ENCODE measurements around the gene TSG101.

The TSG101 gene

DNA sequence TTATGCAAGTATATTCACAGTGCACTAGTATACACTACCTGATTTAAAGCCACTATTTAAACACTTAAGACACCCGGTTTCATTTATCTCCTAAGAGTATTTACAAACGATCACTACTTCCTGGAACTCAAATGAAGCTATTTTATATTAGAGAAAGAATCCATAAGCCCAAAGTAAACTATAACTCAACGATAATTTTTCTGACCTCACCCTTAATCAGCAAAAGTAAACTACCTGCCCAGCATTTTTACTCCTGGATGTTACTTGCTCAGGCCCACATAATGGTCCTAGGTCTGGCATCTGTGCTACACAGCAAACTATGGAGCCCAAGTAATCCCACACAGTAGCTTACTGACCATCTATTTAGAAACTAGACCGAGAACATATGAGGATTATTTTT, 33.4 kb downstream of the TSG101 start:
- no peak for DNase-seq (ENCODE audit: low spot score)

DNA sequence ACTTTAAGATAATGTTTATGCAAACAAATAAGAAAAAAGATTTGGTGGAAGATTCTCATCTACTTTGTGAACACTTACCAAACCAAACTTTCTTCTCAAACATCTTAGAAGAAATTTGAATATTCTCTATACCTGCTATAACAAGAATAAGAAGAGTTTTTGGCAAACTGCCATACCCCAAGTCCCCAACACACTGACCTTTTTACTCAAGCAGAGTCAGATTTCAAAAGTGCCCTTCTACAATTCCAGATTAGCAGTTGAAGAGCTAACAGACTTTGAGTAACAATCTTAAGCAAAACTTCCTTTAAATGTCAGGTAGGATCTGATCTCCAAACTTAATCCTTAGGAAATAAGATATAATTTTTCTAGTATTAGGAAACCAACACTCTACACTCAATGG, 33.9 kb downstream of the TSG101 start:
- DNase-seq (ENCODE audit: low spot score): no peak

DNA sequence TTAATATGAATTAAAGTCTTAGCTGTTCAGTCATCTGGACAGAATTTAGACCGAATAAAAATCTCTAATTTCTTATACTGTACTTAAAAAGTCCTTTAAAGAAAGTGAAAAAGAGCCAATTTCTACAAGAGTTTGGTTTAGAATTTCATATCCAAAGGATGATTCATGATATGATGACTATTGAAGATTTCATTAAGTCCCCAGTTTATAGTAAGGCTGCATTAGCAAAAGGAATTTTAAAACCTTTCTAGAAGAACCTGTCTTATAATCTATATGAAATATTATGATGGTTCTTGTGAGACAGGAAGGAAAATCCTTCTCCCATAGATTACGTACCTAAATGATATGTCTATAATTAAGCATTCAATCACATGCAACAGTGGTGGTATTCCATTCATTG, 34.8 kb downstream of the TSG101 start:
- DNase-seq (ENCODE audit: low spot score): no peak

DNA sequence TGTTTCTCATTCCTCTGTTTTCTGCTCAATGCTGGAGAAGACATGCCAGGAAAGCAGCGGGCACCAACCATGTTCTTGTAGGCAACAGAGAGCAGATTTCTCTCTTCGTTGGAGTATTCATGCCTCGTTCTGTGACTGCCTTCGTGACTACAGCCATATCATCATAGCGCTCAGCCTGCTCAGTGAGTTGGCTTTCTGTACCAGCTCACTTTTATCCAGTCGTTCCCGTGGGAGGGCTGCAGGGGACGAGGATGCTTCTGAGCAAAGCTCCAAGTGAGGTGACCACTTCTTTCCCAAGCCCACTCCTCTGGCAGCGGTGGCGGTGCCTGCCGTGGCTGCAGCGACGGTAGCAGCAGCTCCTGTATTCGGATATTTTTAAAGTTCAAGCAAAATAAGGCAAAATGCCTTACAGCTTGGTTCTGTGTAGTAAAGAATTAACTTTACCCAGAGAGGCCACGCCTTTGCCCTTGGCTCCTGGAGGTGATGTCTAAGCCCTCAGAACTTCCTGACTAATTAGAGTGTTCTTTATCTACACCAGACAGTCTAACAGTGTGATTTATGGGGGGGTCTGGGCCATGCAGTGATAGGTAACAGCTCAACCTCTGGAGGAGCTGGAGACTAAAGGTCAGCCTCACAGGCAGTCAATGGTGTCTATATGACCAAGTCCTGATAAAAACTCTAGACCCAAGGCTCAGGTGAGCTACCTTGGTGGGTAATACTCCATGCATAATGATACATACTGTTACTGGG, 35.8 kb downstream of the TSG101 start:
- DNase-seq (ENCODE audit: low spot score): no peak

DNA sequence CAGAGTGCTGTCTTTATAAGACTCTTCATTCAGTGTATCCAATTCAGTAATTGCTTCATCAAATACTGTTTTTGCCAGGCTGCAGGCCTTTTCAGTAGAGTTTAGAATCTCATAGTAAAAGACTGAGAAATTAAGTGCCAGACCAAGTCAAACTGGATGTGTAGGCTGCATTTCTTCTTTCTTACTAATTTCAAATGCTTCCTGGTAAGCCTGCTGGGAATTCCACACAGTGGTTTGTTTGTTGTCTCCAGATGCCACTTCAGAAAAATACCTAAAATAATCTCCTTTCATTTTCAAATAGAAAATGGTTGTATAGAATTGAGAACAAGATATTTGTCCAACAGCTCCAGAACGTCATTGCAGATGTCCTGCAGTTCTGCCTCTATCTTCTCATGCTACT, 36.4 kb downstream of the TSG101 start:
- DNase-seq (ENCODE audit: low spot score): no peak

DNA sequence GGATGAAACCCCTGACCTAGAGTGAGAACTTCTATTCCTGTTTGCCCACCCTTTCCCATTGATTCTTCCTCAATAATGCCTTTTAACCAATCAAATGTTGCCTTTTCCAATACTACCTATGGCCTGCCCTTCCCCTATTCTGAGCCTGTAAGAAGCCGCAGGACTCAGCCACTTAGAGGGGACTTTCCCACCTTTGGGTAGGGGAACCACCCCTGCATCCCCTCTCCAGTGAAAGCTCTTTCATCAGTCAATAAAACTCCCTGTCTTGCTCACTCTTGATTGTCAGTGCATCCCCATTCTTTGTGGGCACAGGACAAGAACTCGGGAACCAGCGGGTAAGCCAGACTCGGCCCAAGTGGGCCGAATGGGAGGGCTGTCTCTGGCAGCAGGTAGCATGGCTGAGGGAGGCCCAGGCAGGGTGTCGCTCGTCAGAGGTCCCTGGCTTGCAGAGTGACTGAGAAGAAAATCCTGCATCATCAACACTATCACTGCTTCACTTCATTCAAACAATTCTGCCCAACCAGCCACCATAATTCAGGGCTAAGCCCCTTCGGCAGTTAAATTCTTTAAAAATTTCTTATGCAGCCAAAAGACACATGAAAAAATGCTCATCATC, 40.7 kb downstream of the TSG101 start:
- no peak for DNase-seq (ENCODE audit: low spot score)

DNA sequence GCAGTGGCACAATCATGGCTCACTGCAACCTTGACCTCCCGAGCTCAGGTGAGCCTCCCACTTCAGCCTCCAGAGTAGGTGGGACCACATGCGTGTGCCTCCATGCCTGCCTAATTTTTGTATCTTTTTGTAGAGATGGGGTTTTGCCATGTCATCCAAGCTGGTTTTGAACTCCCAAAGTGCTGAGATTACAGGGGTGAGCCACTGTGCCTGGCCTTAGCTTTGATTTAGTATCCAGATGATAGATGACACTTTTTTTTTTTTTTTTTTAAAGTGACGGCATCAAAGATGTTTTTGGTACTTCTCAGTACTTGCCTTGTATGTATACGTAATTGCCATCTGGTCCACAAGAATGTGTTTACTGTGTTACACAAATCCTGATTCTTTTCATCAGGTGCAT, 47.7 kb downstream of the TSG101 start:
- no peak for DNase-seq (ENCODE audit: low spot score)

DNA sequence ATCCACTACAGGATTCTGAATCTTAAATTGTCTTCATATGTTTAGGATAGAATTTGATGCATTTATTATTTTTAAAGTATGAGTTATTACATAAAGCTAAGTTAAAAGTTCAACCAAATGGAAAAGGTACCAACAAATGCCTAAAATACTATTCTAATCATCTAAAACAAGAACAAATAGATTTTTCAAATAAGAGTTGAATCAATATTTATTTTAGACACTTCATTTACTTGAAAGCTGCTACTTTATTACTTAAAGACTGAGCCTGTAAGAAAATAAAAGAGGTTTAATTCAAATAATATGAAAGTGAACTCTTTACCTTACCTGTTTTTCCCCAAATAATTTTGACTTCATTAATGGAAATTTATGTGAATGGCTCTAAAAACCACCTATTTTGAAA, 54.2 kb downstream of the TSG101 start:
- no peak for DNase-seq (ENCODE audit: low spot score)

DNA sequence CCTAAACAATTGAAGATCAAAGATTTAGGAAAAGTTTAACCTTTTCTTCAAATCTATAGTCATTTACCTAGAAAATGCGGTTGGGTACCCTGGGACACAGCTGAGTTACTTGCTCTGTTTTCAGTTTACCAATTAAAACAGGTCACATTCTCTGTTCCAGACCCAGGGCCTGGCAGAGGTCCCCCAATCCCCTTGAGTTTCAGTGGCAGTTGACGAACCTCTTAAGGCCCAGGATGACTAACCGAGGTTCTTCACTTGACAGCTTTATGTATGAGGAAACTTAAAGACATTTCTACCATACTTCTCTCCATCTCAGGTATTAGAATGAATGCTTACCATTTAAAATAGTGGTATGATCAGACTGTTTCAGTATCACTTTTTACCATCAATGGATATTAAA, 54.7 kb downstream of the TSG101 start:
- DNase-seq (ENCODE audit: low spot score): no peak

DNA sequence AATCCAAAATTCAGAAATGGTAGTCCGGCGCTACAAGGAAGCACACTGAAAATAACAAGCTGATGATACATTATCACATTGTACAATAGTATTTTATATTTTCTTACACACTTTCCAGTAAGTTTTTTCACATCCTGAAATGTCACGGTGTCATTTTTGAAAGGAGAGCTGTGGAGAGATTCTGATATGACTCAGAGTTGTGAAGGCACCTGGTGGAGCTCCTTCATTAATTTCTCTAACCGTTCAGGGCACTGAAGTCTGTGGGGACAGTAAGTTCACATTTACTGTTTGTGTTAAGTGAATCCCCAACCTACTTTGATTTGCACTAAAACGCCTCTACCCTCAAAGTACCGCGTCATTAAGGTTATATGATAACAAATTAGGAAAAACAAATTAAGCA, 57.8 kb downstream of the TSG101 start:
- no peak for DNase-seq (ENCODE audit: low spot score)

DNA sequence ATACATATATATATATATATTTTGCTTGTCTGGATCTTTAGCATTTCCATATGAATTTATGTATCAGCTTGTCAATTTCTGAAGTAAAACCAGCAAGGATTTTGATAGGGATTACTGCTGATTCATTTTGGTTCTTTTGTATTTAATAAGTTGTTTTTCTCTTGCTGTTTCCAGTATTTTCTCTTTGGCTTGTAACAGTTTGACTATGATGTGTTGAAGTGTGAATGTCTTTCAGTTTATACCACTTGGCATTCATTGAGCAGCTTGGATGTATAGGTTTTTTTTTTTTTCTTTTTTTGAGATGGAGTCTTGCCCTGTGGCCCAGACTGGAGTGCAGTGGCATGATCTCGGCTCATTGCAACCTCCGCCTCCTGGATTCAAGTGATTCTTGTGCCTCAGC, 58.7 kb downstream of the TSG101 start:
- DNase-seq (ENCODE audit: low spot score): no peak

DNA sequence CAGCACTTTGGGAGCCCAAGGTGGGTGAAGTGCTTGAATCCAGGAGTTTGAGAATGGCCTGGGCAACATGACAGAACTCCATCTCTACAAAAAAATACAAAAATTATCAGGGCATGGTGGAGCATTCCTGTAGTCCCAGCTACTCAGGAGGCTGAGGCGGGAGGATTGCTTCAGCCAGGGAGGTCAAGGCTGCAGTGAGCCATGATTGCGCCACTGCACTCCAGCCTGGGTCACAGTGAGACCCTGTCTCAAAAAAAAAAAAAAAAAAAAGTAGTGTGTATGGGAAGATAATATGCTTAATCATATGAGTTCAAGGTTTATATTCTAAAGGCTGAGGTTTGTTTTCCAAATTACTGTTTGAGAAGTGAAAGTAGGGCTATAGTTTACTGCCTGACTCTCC, 60.3 kb downstream of the TSG101 start:
- no peak for DNase-seq (ENCODE audit: low spot score)

DNA sequence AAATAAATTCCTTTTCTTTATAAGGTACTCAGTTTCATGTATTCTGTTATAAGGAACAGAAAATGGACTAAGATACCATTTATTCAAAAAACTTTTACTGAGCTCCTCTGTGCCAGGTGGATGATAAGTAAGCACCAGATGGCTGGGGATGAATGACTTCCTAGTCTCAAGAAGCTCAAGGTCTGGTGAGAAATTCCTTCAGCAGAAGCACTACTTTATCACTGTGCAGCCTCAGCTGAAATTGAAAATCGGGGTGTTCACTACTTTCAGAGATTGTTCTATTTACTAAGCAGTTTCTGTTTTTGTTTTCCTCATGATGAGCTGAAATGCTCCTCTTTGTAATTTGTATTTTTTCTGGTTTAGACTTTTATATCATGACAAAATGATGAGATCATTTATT, 63.3 kb downstream of the TSG101 start:
- no peak for DNase-seq (ENCODE audit: low spot score)

DNA sequence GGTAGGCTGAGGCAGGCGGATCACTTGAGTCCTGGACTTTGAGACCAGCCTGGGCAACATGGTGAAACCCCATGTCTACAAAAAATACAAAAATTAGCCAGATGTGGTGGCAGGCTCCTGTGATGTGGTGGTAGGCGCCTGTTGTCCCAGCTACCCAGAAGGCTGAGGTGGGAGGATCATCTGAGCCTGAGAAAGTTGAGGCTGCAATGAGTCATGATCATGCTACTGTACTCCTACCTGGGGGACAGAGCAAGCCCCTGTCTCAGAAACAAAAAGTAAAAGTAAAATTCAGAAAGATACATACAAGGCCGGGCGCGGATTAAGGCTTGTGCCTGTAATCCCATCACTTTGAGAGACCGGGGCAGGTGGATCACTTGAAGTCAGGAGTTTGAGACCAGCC, 64.8 kb downstream of the TSG101 start:
- DNase-seq (ENCODE audit: low spot score): no peak

DNA sequence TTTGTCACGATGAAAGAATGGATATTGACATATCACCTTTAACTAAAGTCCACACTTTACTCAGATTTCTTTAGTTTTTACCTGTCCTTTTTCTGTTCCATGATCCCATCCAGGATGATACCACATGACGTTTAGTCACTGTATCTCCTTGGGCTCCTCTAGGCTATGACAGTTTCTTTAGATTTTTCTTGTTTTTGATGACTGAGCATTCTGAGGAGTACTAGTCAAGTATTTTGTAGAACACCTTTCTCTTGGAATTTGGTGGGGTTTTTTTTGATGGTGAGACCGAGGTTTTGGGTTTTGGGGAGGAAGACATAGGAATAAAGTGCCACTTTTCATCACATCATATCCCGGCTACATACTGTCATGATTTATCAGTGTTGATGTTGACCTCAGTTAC, 67.1 kb downstream of the TSG101 start:
- no peak for DNase-seq (ENCODE audit: low spot score)

DNA sequence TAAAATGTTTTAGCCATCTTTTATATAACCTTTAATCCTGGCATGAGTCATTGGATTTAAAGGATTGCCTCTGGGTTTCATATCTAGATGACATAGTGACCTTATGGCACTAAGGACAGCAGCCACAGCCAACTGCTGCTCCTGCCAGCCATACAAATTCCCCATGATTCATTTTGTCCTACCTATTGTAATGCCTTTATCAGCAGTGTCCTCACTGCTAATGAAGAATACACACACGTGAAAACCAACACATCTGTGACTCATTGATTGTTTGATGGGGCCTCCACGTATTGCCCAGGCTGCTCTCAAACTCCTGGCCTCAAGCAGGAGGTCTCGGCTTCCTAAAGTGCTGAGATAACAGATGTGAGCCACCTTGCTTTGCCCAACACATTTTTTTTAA, 69.3 kb downstream of the TSG101 start:
- no peak for DNase-seq (ENCODE audit: low spot score)

DNA sequence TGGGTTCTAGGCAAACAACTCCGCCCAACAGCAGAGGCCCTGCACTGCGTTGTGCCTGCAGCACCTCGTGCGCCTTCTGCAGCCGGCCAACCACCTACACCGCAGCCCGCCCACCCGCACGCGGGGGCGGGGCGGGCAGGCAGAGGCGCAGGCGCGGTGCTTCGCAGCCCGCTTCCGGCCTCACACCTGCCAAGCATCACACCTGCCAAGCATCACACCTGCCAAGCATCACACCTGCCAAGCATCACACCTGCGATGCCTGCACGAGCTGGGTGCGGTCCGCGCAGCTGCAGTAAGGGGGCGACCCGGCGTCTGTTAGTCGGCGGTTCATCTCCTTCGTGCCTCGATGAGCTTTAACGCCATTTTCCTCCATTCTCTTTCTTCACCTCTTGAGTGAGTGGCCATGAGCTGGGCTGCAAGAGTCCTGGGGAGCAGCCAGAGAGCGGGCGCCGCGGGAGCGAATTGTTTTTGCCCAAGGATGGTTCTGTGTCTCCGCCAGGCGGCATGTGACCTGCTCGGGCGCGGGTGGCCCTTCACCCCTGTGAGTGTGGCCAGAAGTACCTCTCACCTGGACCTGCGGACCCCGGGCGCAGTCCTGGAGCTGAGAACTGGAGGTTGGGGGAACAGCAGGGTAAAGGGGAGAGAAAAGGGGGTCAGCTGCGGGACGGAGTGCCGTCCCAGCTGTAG, 70.9 kb downstream of the TSG101 start, which contains the start of gene LDHAL6A:
TSS of gene LDHAL6A (plus strand) at position 171 of the 687 bp plus-strand sequence. CDS start 825 bp downstream, outside the sequence.
- DNase-seq (ENCODE audit: low spot score): no peak

DNA sequence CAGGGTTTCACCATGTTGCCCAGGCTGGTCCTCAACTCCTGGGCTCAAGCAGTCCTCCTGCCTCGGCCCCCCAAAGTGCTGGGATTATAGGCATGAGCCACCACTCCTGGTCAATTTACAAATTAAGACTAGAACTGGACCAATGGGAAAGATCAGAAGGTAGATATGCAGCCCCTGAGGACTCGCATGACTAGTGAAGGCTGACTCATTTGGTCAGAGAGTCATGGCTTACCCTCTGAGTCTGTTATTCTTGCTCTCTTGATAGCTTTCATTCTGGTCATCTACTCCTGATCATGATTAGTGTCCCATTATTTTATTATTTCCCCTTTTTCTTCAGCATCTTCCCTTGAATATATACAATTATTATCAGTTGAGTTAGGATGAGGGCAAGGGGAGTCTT, 73.8 kb downstream of the TSG101 start:
- no peak for DNase-seq (ENCODE audit: low spot score)

DNA sequence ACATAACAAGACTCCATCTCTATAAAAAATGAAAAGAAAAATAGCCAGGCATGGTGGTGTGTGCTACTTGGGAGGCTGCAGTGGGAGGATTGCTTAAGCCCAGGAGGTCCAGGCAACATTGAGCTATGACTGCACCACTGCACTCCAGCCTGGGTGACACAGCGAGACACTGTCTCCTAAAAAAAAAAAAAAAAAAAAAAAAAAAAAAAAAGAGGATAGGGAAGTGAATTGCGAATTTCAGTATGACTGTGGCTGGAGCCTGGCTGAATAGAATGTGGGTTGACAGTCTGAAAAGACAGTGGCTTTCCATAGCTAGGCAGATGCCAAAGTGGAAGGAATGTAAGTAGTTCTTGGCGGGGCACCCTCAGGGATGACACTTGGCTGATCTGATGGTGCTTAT, 77.5 kb downstream of the TSG101 start:
- no peak for DNase-seq (ENCODE audit: low spot score)

DNA sequence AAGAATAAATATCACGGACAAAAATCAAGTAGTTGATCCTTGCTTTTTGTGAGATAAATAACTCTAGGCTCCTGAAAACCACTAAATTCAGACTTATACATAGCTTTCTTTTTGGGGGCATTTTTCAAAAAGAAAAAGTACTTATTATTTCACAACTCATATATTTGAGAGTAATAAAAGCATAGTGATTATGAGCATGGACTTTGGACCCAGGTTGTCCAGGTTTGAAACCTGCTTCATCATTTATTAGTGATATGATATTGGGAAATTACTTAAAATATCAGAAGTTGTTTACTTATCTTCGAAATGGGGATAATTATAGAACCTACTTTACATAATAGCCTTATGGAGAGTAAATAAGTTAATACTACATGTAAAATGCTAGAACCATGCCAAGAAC, 88.1 kb downstream of the TSG101 start:
- no peak for DNase-seq (ENCODE audit: low spot score)

Data from NAMALWA (cell line).